Measurements from ENCODE around the gene PRSS3.
"Not testable (repeated sequence)": the region's sequence is repeated elsewhere in the genome, so short reads cannot be mapped to it uniquely, and the experiment has no call there.

Gene PRSS3

DNA sequence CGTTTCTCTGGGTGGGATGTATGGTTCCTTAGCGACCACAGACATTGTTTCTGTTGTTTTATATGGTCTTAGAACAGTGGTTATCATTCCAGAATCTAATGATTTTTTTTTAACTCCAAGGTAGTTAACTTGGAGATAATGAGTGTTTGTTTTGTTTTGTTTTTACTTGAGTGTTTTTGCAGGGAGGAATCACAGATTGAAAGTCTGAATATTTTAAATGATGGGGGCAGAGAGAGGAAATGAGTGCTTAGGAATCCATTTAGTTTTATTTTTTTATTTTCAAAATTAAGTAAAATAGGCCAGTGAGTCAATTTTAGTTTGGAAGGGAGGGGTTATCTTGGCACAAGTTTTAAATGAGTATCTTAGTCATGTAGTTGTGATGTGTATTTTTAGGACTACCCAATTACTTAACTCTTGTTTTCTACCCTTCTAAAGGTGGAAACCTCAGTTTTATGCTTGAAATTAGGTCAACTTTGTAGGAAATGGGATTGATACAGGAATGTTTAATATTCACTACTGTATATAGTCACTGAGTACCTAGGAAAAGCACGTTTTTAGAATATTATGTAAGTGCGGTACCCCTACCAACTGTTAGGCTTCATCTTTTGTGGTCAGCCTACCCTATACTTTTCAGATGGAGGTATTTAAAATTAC lies 23.6 kb downstream of the PRSS3 start:
- DNase-seq = no peak

DNA sequence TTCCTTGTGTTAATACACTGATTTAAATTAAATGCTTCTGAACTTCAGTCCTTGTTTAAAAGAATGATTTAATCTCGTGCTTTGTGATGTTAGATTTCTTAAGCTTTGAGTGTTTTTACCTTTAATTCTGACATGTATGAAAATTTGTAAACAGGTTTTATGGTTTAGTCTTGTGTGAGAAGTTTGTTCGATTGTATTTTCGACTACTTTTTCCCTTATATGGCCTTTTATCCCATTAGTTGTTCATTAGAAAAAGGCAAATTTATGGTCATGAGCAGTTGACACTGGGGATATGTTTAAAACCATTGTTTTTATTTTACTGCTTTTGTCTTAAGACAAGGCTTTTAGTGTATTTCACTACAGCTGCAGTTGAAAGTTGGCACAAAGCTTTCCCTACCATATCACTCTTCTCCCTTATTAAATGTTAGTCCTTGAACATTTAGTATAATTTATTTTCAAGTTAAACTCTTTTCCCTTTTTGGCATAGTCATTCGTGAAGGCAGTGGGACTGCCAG lies 24.9 kb downstream of the PRSS3 start:
- no peak for DNase-seq

DNA sequence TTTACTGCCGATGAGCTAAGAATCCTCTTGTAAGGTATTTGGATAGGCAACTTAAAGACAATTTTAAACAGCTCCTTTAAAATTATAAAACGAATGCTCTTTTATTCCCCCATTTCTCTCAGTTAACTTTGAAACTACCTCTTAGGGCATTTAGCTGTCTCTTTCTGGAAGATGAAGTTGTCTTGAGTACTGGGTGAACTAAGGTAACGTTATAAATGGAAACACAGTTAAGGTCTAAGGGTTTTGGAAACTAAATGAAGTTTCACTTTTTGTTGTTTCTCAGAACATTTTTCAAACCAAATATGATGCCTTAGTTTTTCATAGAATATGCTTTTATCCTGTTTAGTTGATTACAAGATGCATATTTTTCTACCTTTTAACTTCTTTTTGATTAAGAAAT lies 28.4 kb downstream of the PRSS3 start:
- no peak for DNase-seq

DNA sequence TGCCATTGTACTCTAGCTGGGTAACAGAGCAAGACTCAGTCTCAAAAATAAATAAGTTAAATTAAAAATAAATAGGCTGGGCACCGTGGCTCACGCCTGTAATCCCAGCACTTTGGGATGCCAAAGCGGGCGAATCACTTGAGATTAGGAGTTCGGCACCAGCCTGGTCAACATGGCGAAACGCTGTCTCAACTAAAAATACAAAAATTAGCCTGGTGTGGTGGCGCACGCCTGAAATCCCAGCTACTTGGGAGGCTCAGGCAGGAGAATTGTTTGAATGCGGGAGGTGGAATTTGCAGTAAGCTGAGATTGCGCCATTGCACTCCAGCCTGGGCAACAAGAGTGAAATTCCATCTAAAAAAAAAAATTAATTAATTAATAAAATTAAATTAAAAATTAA lies 31.9 kb downstream of the PRSS3 start:
- not testable (repeated sequence) for DNase-seq

GRCh38 chr9:33829641-33830230 lies 34.4 kb downstream of the PRSS3 start:
- not testable (repeated sequence) for DNase-seq

DNA sequence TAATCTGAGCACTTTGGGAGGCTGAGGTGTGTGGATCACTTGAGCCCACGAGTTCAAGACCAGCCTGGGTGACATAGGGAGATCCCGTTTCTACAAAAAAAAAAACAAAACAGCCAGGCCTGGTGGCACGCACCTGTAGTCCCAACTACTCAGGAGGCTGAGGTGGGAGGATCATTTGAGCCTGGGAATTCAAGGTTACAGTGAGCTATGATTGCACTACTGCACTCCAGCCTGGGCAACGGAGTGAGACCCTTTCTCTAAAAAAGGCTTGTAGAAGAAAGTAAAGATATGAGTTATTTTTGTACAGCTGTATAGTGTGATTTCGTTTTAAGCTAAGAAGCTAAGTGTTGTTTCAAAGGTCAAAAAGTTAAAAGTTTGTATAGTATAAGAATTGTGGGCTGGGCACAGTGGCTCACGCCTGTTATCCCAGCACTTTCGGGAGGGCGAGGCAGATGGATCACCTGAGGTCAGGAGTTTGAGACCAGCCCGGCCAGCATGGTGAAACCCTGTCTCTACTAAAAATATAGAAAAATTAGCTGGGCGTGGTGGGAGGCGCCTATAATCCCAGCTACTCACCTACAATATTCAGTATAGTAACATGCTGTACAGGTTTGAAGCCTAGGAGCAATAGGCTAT lies 40.4 kb downstream of the PRSS3 start:
- DNase-seq = no peak

DNA sequence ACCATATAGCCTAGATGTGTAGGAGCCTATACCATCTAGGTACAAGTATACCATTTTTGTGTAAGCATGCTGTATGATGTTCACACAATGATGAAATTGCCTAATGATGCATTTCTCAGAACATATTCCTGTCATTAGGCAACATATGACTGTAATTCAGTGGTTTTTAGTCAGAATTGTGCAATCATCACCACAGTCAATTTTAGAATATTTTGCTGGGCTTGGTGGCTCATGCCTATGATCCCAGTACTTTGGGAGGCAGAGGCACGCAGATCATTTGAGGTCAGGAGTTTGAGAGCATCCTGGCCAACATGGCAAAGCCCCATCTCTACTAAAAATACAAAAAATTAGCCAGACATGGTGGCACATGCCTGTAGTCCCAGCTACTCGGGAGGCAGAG lies 40.9 kb downstream of the PRSS3 start:
- not testable (repeated sequence) for DNase-seq

- DNase-seq = no peak
These were observed 41.8 kb downstream of the PRSS3 start for GRCh38 chr9:33837138-33837537.

GRCh38 chr9:33840381-33840780 lies 45.0 kb downstream of the PRSS3 start:
- no peak for DNase-seq

- DNase-seq = no peak
These were observed 48.1 kb downstream of the PRSS3 start for GRCh38 chr9:33843312-33843961.

DNA sequence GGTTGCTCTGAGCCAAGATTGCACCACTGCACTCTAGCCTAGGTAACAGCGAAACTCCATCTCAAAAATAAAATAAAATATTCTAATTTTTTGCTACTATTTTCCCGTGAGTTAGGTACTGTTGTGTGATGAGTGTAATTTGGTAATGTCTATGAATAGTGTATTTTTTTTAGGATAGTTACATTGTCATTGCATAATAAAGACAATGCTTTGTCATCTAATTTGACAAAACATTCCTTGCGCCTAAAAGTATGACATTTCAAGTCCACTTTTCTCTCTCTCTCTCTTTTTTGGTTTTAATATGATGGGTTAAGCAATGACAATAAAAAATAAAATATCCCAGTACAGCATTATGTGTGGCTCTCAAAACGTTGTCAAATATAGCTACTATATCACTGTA lies 50.9 kb downstream of the PRSS3 start:
- DNase-seq = no peak

DNA sequence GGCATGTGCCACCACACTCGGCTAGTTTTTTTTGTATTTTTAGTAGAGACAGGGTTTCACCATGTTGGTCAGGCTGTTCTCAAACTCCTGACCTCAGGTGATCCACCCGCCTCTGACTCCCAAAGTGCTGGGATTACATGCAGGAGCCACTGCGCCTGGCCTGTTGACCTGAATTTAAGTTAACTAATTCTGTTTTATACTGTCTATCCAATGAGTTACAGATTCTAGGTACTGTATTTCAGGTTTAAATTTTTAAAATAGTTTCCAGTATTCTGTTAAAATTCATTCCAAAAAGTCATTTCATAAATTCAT lies 52.5 kb downstream of the PRSS3 start:
- not testable (repeated sequence) for DNase-seq

Measured in SHP77 treated with DMSO at 0.1 percent for 48 hours (cell line).